HL-60 (cell line): ENCODE data around the gene TMCO4.

Source experiments
- POLR2AphosphoS5 ChIP-seq: IDR thresholded peaks from 2 replicates; pipeline ENCODE4 v1.6.1; 2012; ENCODE audit warnings: low read depth
- TF ChIP-seq, protein P1 (sequence below): IDR thresholded peaks from one replicate; pipeline ENCODE4 v1.5.1; 2011; ENCODE audit warnings: low read length, control low read depth, inconsistent platforms; ENCODE audit not compliant: insufficient read depth
- TF ChIP-seq, protein P2 (sequence below): IDR thresholded peaks from 2 replicates; pipeline ENCODE4 v1.6.1; 2012; ENCODE audit warnings: low read depth; ENCODE audit not compliant: insufficient replicate concordance

DNA sequence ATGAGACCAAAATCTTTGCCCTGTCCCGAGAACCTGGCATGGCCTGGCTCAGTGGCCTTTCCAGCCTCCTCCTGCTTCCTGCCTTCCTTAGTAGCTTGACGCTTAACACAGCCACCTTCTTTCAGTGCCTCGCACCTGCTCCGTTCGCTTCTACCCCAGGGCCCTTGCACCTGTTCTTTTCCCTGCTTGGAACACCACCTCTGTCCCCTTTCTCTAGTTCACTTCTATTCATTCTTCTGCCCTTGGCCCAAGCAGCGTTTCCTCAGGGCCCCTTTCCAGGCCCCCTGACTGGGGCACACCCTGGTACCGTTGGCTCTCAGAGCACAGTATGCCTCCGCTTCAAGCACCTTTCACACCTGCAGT is 144.0 kb downstream of the TMCO4 start:
- TF ChIP-seq, protein P1, sequence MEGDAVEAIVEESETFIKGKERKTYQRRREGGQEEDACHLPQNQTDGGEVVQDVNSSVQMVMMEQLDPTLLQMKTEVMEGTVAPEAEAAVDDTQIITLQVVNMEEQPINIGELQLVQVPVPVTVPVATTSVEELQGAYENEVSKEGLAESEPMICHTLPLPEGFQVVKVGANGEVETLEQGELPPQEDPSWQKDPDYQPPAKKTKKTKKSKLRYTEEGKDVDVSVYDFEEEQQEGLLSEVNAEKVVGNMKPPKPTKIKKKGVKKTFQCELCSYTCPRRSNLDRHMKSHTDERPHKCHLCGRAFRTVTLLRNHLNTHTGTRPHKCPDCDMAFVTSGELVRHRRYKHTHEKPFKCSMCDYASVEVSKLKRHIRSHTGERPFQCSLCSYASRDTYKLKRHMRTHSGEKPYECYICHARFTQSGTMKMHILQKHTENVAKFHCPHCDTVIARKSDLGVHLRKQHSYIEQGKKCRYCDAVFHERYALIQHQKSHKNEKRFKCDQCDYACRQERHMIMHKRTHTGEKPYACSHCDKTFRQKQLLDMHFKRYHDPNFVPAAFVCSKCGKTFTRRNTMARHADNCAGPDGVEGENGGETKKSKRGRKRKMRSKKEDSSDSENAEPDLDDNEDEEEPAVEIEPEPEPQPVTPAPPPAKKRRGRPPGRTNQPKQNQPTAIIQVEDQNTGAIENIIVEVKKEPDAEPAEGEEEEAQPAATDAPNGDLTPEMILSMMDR: no peak
- no peak for TF ChIP-seq POLR2AphosphoS5
- TF ChIP-seq, protein P2, sequence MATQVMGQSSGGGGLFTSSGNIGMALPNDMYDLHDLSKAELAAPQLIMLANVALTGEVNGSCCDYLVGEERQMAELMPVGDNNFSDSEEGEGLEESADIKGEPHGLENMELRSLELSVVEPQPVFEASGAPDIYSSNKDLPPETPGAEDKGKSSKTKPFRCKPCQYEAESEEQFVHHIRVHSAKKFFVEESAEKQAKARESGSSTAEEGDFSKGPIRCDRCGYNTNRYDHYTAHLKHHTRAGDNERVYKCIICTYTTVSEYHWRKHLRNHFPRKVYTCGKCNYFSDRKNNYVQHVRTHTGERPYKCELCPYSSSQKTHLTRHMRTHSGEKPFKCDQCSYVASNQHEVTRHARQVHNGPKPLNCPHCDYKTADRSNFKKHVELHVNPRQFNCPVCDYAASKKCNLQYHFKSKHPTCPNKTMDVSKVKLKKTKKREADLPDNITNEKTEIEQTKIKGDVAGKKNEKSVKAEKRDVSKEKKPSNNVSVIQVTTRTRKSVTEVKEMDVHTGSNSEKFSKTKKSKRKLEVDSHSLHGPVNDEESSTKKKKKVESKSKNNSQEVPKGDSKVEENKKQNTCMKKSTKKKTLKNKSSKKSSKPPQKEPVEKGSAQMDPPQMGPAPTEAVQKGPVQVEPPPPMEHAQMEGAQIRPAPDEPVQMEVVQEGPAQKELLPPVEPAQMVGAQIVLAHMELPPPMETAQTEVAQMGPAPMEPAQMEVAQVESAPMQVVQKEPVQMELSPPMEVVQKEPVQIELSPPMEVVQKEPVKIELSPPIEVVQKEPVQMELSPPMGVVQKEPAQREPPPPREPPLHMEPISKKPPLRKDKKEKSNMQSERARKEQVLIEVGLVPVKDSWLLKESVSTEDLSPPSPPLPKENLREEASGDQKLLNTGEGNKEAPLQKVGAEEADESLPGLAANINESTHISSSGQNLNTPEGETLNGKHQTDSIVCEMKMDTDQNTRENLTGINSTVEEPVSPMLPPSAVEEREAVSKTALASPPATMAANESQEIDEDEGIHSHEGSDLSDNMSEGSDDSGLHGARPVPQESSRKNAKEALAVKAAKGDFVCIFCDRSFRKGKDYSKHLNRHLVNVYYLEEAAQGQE: no peak
